ENCODE results near the gene CBX1. TPM values are rescaled to one million over a fixed set of nuclear protein-coding genes. Genes with fewer than 3 reads are reported as not detected.

CBX1 gene
- total RNA-seq, 1 experiment from 2014 or later: 157 TPM

- peak overlapping the region; percentile 3 to 82; a peak in 3 of 4 replicates for H3K4me3 ChIP-seq (ENCODE audit: low read depth in 2 of 2, low read length in 2 of 2)
- peak overlapping the region; percentile 78 for H3K27ac ChIP-seq (ENCODE audit: low read length)
- CTCF ChIA-PET: no interaction called here
- no peaks in the 10 kb centered on the region for H3K9me3 ChIP-seq (ENCODE audit: control insufficient read depth, insufficient read depth, low read depth, low read length)
- POLR2A ChIA-PET: interaction anchor here (0.5 kb wide), 1 partner anchor 27 kb away, joined by 4 read pairs; no protein-coding TSS in a partner anchor
- intact Hi-C loops (cut with micrococcal nuclease; ENCODE audit: unreplicated experiment): no loop called here
- no TSS peak for BruUV-seq (replicated peaks)
- ATAC-seq (no peak), DNase-seq (ENCODE audit: low read depth, low spot score) (no peak)
- peaks cover 67% of the 10 kb centered on the region for H3K4me1 ChIP-seq (ENCODE audit: control insufficient read depth, insufficient read depth, low read length)
- H3K36me3 ChIP-seq (ENCODE audit: control insufficient read depth, insufficient read depth, low read length): peaks cover 16% of the 10 kb centered on the region
- TF ChIP-seq, protein P1, sequence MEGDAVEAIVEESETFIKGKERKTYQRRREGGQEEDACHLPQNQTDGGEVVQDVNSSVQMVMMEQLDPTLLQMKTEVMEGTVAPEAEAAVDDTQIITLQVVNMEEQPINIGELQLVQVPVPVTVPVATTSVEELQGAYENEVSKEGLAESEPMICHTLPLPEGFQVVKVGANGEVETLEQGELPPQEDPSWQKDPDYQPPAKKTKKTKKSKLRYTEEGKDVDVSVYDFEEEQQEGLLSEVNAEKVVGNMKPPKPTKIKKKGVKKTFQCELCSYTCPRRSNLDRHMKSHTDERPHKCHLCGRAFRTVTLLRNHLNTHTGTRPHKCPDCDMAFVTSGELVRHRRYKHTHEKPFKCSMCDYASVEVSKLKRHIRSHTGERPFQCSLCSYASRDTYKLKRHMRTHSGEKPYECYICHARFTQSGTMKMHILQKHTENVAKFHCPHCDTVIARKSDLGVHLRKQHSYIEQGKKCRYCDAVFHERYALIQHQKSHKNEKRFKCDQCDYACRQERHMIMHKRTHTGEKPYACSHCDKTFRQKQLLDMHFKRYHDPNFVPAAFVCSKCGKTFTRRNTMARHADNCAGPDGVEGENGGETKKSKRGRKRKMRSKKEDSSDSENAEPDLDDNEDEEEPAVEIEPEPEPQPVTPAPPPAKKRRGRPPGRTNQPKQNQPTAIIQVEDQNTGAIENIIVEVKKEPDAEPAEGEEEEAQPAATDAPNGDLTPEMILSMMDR (IDR thresholded peaks at IDR 0.05): no peak
- TF ChIP-seq, protein P2, sequence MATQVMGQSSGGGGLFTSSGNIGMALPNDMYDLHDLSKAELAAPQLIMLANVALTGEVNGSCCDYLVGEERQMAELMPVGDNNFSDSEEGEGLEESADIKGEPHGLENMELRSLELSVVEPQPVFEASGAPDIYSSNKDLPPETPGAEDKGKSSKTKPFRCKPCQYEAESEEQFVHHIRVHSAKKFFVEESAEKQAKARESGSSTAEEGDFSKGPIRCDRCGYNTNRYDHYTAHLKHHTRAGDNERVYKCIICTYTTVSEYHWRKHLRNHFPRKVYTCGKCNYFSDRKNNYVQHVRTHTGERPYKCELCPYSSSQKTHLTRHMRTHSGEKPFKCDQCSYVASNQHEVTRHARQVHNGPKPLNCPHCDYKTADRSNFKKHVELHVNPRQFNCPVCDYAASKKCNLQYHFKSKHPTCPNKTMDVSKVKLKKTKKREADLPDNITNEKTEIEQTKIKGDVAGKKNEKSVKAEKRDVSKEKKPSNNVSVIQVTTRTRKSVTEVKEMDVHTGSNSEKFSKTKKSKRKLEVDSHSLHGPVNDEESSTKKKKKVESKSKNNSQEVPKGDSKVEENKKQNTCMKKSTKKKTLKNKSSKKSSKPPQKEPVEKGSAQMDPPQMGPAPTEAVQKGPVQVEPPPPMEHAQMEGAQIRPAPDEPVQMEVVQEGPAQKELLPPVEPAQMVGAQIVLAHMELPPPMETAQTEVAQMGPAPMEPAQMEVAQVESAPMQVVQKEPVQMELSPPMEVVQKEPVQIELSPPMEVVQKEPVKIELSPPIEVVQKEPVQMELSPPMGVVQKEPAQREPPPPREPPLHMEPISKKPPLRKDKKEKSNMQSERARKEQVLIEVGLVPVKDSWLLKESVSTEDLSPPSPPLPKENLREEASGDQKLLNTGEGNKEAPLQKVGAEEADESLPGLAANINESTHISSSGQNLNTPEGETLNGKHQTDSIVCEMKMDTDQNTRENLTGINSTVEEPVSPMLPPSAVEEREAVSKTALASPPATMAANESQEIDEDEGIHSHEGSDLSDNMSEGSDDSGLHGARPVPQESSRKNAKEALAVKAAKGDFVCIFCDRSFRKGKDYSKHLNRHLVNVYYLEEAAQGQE (IDR thresholded peaks at IDR 0.05; ENCODE audit: insufficient read depth in 1 of 2, low read depth in 2 of 2, low read length in 1 of 2): no peak
- no peak for TF ChIP-seq POLR2AphosphoS5 (IDR thresholded peaks at IDR 0.05; ENCODE audit: low read depth, low read length)
- no peak for TF ChIP-seq SIN3A (IDR thresholded peaks at IDR 0.05; ENCODE audit: borderline replicate concordance, insufficient read depth, low read depth, low read length)
- TF ChIP-seq TCF7L2 (IDR thresholded peaks at IDR 0.05; ENCODE audit: low read depth, low read length): no peak
- in situ Hi-C loops (cut with HindIII; ENCODE audit: low pct_unique_long_range_greater_than_20kb, low sequenced_read_pairs): no loop called here
- H3K27me3 ChIP-seq (ENCODE audit: control insufficient read depth, insufficient read depth, low read length): no peaks in the 10 kb centered on the region
Measured at GRCh38 chr17:48051283-48051682, 50.0 kb downstream of the CBX1 start.

DNA sequence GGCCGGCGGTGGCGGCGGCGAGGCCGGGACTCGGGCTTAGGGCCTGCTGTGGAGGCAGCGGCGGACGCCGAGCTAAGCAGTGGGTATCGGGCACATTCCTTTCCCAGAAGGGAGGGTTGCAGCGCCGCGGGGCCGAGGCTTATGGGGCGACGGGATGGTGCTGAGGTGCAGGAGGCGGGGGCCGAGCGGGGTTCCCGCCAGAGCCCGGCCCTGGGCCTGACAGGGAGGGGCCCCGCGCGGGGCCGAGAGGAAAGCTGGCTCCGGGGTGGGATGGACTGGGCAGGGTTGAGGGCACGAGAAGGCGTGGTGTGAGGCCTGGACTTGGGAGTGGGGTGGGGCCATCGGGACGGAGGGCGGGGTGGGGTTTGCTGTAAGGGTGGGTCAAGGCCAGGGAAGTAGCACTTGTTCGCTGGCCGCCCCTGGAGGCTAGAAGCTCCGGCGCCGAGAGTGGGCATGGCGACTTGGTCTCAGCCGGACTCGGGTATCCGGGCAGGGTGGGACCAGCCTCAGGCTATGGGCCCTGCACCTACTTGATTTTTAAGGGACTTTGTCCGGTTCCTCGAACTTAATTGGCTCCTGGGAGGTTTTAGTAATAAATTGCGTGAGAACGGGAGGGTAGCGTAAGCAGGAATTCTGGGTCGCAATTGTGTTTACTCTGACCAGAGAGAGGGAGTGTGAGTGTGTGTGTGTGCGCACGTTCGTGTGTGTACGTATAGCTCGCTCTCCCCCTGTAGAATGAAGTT, 52.7 kb downstream of the CBX1 start:
- peaks cover 13% of the 10 kb centered on the region; the same call in 1 of the 2 replicates for H3K36me3 ChIP-seq (ENCODE audit: control insufficient read depth, insufficient read depth, low read length)
- H3K27me3 ChIP-seq (ENCODE audit: control insufficient read depth, insufficient read depth, low read length): no peaks in the 10 kb centered on the region
- in situ Hi-C loops (cut with HindIII; ENCODE audit: low pct_unique_long_range_greater_than_20kb, low sequenced_read_pairs) (no loop called here), intact Hi-C loops (cut with micrococcal nuclease; ENCODE audit: unreplicated experiment) (no loop called here)
- DNase-seq (ENCODE audit: low read depth, low spot score): peak; percentile 61
- no peaks in the 10 kb centered on the region for H3K9me3 ChIP-seq (ENCODE audit: control insufficient read depth, insufficient read depth, low read depth, low read length)
- TF ChIP-seq, protein P1 (IDR thresholded peaks at IDR 0.05): no peak
- TF ChIP-seq, protein P2 (IDR thresholded peaks at IDR 0.05; ENCODE audit: insufficient read depth in 1 of 2, low read depth in 2 of 2, low read length in 1 of 2): 0 out of 4 replicates have a peak, but pooled peaks of 1 of the 2 experiments have one; percentile 17
- peak; percentile 73; the same call in 1 of the 2 replicates for TF ChIP-seq SIN3A (IDR thresholded peaks at IDR 0.05; ENCODE audit: borderline replicate concordance, insufficient read depth, low read depth, low read length)
- TF ChIP-seq TCF7L2 (IDR thresholded peaks at IDR 0.05; ENCODE audit: low read depth, low read length): no peak
- TF ChIP-seq POLR2AphosphoS5 (IDR thresholded peaks at IDR 0.05; ENCODE audit: low read depth, low read length): peak; percentile 78
- no TSS peak for BruUV-seq (replicated peaks)
- H3K27ac ChIP-seq (ENCODE audit: low read length): peak overlapping the region; percentile 93
- peak overlapping the region; percentile 77 to 82 for H3K4me3 ChIP-seq (ENCODE audit: low read depth in 2 of 2, low read length in 2 of 2)
- peak; percentile 89 for ATAC-seq
- ChIA-PET POLR2A (interaction anchor here (0.6 to 1.9 kb wide), 6 partner anchors 9 to 259 kb away, joined by 3 to 9 read pairs (median 4); partner anchors contain the start of gene PNPO), CTCF (interaction anchor here (0.6 to 1.4 kb wide), 8 partner anchors 10 to 800 kb away, joined by 3 read pairs; partner anchors contain the start of gene CDK5RAP3)
- H3K4me1 ChIP-seq (ENCODE audit: control insufficient read depth, insufficient read depth, low read length): peaks cover 51% of the 10 kb centered on the region
